GM23338 (cell line): Measurements from ENCODE around the gene APPBP2. TPM values are rescaled to one million over a fixed set of nuclear protein-coding genes. Genes with fewer than 3 reads are reported as not detected.

Experiments
- ATAC-seq: fragments of 200-7000 bp; cut with Tn5 transposase; 3 replicates; pipeline ENCODE4 v1.9.1; 2020
- DNase-seq: peaks from one replicate; pipeline ENCODE4 v3.0.0-alpha.2; 2015; ENCODE audit warnings: low spot score
- H2AFZ ChIP-seq: fragments of 200-600 bp; sonication (generic); 2 replicates; pipeline ENCODE4 v1.8.0; 2016; ENCODE audit warnings: antibody characterized with exemption, mild to moderate bottlenecking, moderate library complexity
- H3F3A ChIP-seq: fragments of 200-600 bp; sonication (generic); replicated peaks from 2 replicates; pipeline ENCODE4 v1.8.0; 2017; ENCODE audit warnings: antibody characterized with exemption, mixed run types, low read depth
- H3K27ac ChIP-seq: fragments of 200-600 bp; sonication (generic); 2 replicates; pipeline ENCODE4 v1.6.1; 2016; ENCODE audit warnings: low read depth
- H3K27me3 ChIP-seq: fragments of 200-600 bp; sonication (generic); 2 replicates; pipeline ENCODE4 v1.8.0; 2016; ENCODE audit warnings: mild to moderate bottlenecking, mixed run types, moderate library complexity; ENCODE audit not compliant: insufficient read depth
- H3K36me3 ChIP-seq: fragments of 200-600 bp; sonication (generic); 2 replicates; pipeline ENCODE4 v1.8.0; 2016; ENCODE audit warnings: mild to moderate bottlenecking; ENCODE audit not compliant: insufficient read depth
- H3K4me1 ChIP-seq: fragments of 200-600 bp; sonication (generic); 2 replicates; pipeline ENCODE4 v1.8.0; 2016; ENCODE audit warnings: mild to moderate bottlenecking, moderate library complexity; ENCODE audit not compliant: insufficient read depth
- H3K4me2 ChIP-seq: fragments of 200-600 bp; sonication (generic); 2 replicates; pipeline ENCODE4 v1.7.1; 2017; ENCODE audit warnings: mixed run types
- H3K4me3 ChIP-seq: fragments of 200-600 bp; sonication (generic); 2 replicates; pipeline ENCODE4 v1.6.1; 2016; ENCODE audit warnings: mixed run types
- H3K79me2 ChIP-seq: fragments of 200-600 bp; sonication (generic); replicated peaks from 2 replicates; pipeline ENCODE4 v1.8.0; 2017; ENCODE audit warnings: mild to moderate bottlenecking; ENCODE audit not compliant: insufficient read depth
- H3K9me2 ChIP-seq: fragments of 200-600 bp; sonication (generic); 2 replicates; pipeline ENCODE4 v1.8.0; 2017; ENCODE audit not compliant: insufficient read depth
- H4K20me1 ChIP-seq: fragments of 200-600 bp; sonication (generic); replicated peaks from 2 replicates; pipeline ENCODE4 v1.8.0; 2017; ENCODE audit warnings: mild to moderate bottlenecking; ENCODE audit not compliant: insufficient read depth
- H3K27ac Mint-ChIP-seq: 2 replicates; pipeline ENCODE4 v1.8.0; 2020; ENCODE audit warnings: inconsistent platforms, mild to moderate bottlenecking, moderate library complexity, mixed read lengths
- H3K27me3 Mint-ChIP-seq: 3 replicates; pipeline ENCODE4 v1.8.0; 2022; ENCODE audit warnings: low read depth, mild to moderate bottlenecking, moderate library complexity, mixed read lengths, inconsistent platforms; ENCODE audit not compliant: insufficient read depth, poor library complexity
- H3K36me3 Mint-ChIP-seq: 3 replicates; pipeline ENCODE4 v1.8.0; 2021; ENCODE audit warnings: low read depth, mild to moderate bottlenecking, inconsistent platforms, moderate library complexity, mixed read lengths
- H3K4me1 Mint-ChIP-seq: 3 replicates; pipeline ENCODE4 v1.8.0; 2020; ENCODE audit warnings: mild to moderate bottlenecking, inconsistent platforms, mixed read lengths
- H3K4me3 Mint-ChIP-seq: 3 replicates; pipeline ENCODE4 v1.8.0; 2021; ENCODE audit warnings: moderate library complexity, mild to moderate bottlenecking, inconsistent platforms, mixed read lengths
- H3K9me3 Mint-ChIP-seq: 3 replicates; pipeline ENCODE4 v1.8.0; 2020; ENCODE audit warnings: moderate library complexity, mild to moderate bottlenecking, inconsistent platforms, mixed read lengths
- CTCF ChIP-seq, 2 experiments: fragments of 200-600 bp in 1 of 2; sonication (generic) in 1 of 2; conservative IDR thresholded peaks; 2 replicates each; pipeline versions ENCODE4 v1.5.1 to v1.6.1; 2016 to 2017; ENCODE audit warnings: antibody characterized with exemption in 2 of 2, low read depth in 2 of 2, mild to moderate bottlenecking in 2 of 2, moderate library complexity in 1 of 2
- EZH2 ChIP-seq: fragments of 200-600 bp; sonication (generic); IDR thresholded peaks from one replicate; pipeline ENCODE4 v1.8.0; 2017; ENCODE audit warnings: antibody characterized with exemption, mild to moderate bottlenecking, low read depth; ENCODE audit not compliant: unreplicated experiment
- EZH2phosphoT487 ChIP-seq: fragments of 200-600 bp; sonication (generic); IDR thresholded peaks from one replicate; pipeline ENCODE4 v1.8.1; 2018; ENCODE audit warnings: antibody characterized with exemption; ENCODE audit not compliant: unreplicated experiment
- JUNB ChIP-seq: IDR thresholded peaks from one replicate; pipeline ENCODE4 v1.6.1; 2016; ENCODE audit warnings: antibody characterized with exemption; ENCODE audit not compliant: unreplicated experiment
- POLR2AphosphoS5 ChIP-seq: IDR thresholded peaks from 2 replicates; pipeline ENCODE4 v1.6.1; 2016; ENCODE audit warnings: antibody characterized with exemption, low read depth
- STAT1 ChIP-seq: IDR thresholded peaks from one replicate; pipeline ENCODE4 v1.6.1; 2016; ENCODE audit warnings: antibody characterized with exemption; ENCODE audit not compliant: unreplicated experiment
- ZNF114 ChIP-seq: fragments of 250-450 bp; sonication (Bioruptor Pico); IDR thresholded peaks from 2 replicates; pipeline ENCODE4 v1.5.0; 2020; ENCODE audit warnings: mild to moderate bottlenecking, moderate library complexity
- ZNF331 ChIP-seq: fragments of 250-450 bp; sonication (Bioruptor Pico); IDR thresholded peaks from 2 replicates; pipeline ENCODE4 v1.5.0; 2020; ENCODE audit warnings: low read depth, mild to moderate bottlenecking, moderate library complexity
- ZNF462 ChIP-seq: fragments of 250-450 bp; sonication (Bioruptor Pico); IDR thresholded peaks from 2 replicates; pipeline ENCODE4 v1.5.0; 2020; ENCODE audit warnings: mild to moderate bottlenecking, moderate library complexity
- polyA plus RNA-seq: library from polyadenylated mRNA; unstranded; fragments of >200 nt; fragmentation: Nextera tagmentation; extraction: Ambion mirVana; gene quantifications from 2 replicates; pipeline ENCODE4 v1.2.1, GENCODE V29; 2016
- total RNA-seq: library from RNA; depleted of rRNA; stranded (reverse); fragments of >200 nt; shearing (Covaris generic); gene quantifications from 2 replicates; pipeline ENCODE4 v1.2.3, GENCODE V29; 2014
- TF ChIP-seq, protein P1 (sequence below): IDR thresholded peaks from one replicate; pipeline ENCODE4 v1.6.1; 2018; ENCODE audit warnings: antibody characterized with exemption; ENCODE audit not compliant: unreplicated experiment
- TF ChIP-seq, protein P2 (sequence below): IDR thresholded peaks from 2 replicates; pipeline ENCODE4 v1.6.1; 2016; ENCODE audit warnings: antibody characterized with exemption

APPBP2 gene
- total and polyA plus RNA-seq, 2 experiments from 2014 or later = 9.3 to 15.0 TPM

DNA sequence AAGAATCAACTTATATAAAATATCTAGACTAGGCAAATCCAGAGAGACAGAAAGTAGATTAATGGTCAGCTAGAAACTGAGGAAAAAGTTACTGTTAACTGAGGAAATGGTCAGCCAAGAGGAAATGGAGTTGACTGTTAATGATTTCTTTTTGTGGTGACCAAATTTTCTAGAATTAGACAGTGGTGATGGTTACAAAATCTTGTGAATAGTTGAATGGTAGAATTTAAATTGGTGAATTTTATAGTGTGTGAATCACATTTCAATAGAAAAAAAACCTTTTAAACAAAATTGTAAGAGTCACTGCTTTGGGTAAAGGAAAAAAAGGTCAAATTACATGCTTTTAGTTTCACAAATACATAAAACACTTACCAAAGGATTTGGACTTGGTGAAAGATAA, 30.0 kb downstream of the APPBP2 start:
- TF ChIP-seq, protein P1, sequence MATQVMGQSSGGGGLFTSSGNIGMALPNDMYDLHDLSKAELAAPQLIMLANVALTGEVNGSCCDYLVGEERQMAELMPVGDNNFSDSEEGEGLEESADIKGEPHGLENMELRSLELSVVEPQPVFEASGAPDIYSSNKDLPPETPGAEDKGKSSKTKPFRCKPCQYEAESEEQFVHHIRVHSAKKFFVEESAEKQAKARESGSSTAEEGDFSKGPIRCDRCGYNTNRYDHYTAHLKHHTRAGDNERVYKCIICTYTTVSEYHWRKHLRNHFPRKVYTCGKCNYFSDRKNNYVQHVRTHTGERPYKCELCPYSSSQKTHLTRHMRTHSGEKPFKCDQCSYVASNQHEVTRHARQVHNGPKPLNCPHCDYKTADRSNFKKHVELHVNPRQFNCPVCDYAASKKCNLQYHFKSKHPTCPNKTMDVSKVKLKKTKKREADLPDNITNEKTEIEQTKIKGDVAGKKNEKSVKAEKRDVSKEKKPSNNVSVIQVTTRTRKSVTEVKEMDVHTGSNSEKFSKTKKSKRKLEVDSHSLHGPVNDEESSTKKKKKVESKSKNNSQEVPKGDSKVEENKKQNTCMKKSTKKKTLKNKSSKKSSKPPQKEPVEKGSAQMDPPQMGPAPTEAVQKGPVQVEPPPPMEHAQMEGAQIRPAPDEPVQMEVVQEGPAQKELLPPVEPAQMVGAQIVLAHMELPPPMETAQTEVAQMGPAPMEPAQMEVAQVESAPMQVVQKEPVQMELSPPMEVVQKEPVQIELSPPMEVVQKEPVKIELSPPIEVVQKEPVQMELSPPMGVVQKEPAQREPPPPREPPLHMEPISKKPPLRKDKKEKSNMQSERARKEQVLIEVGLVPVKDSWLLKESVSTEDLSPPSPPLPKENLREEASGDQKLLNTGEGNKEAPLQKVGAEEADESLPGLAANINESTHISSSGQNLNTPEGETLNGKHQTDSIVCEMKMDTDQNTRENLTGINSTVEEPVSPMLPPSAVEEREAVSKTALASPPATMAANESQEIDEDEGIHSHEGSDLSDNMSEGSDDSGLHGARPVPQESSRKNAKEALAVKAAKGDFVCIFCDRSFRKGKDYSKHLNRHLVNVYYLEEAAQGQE = no peak
- TF ChIP-seq EZH2 (no peak), ZNF331 (CRISPR knock-in tag) (no peak), JUNB (no peak), EZH2phosphoT487 (no peak), CTCF (conservative IDR thresholded peaks at IDR 0.05; ENCODE audit: low read depth in 2 of 2) (no peak), STAT1 (no peak), ZNF462 (CRISPR knock-in tag) (no peak), POLR2AphosphoS5 (no peak), ZNF114 (CRISPR knock-in tag) (no peak)
- TF ChIP-seq, protein P2, sequence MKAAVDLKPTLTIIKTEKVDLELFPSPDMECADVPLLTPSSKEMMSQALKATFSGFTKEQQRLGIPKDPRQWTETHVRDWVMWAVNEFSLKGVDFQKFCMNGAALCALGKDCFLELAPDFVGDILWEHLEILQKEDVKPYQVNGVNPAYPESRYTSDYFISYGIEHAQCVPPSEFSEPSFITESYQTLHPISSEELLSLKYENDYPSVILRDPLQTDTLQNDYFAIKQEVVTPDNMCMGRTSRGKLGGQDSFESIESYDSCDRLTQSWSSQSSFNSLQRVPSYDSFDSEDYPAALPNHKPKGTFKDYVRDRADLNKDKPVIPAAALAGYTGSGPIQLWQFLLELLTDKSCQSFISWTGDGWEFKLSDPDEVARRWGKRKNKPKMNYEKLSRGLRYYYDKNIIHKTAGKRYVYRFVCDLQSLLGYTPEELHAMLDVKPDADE = no peak
- H4K20me1 ChIP-seq = no peaks in the 10 kb centered on the region; the same call in none of the 2 replicates

More for the DNA sequence above, 30.0 kb downstream of the APPBP2 start:
- Histone ChIP-seq H2AFZ (no peak overlapping the region), H3K27ac (no peak overlapping the region), H3K9me2 (0 out of 2 replicates have a peak, but pooled peaks cover 3% of the 10 kb centered on the region), H3K4me3 (no peak overlapping the region), H3K4me1 (no peaks in the 10 kb centered on the region), H3K27me3 (no peaks in the 10 kb centered on the region), H3K79me2 (peaks cover 13% of the 10 kb centered on the region), H3K4me2 (no peak overlapping the region), H3K36me3 (peaks cover 39% of the 10 kb centered on the region), H3F3A (no peaks in the 10 kb centered on the region)
- Mint-ChIP-seq H3K9me3 (peaks cover 38% of the 10 kb centered on the region), H3K27me3 (peaks cover under 1% of the 10 kb centered on the region), H3K4me1 (no peaks in the 10 kb centered on the region), H3K4me3 (no peak overlapping the region), H3K36me3 (peaks cover 84% of the 10 kb centered on the region), H3K27ac (no peak overlapping the region)
- DNase-seq (no peak), ATAC-seq (no peak)
